Measurements from ENCODE around the gene FOXK1.

The FOXK1 gene

GRCh38 chr7:4714161-4714700, 32.1 kb downstream of the FOXK1 start:
- DNase-seq: no peak
- Mint-ChIP-seq H3K4me3 (no peak overlapping the region), H3K27me3 (no peaks in the 10 kb centered on the region), H3K9me3 (no peaks in the 10 kb centered on the region), H3K27ac (no peak overlapping the region), H3K4me1 (peaks cover 31% of the 10 kb centered on the region), H3K36me3 (peaks cover 29% of the 10 kb centered on the region)
- CTCF ChIA-PET: no interaction called here

- Mint-ChIP-seq H3K9me3 (no peaks in the 10 kb centered on the region), H3K4me3 (no peak overlapping the region), H3K4me1 (peaks cover 34% of the 10 kb centered on the region), H3K36me3 (peaks cover 32% of the 10 kb centered on the region), H3K27me3 (no peaks in the 10 kb centered on the region), H3K27ac (no peak overlapping the region)
- CTCF ChIA-PET: no interaction called here
- no peak for DNase-seq
Observed at GRCh38 chr7:4714767-4715409, 32.8 kb downstream of the FOXK1 start.

- Mint-ChIP-seq H3K4me3 (no peak overlapping the region), H3K9me3 (no peaks in the 10 kb centered on the region), H3K4me1 (peaks cover 38% of the 10 kb centered on the region), H3K36me3 (peaks cover 36% of the 10 kb centered on the region), H3K27ac (no peak overlapping the region), H3K27me3 (no peaks in the 10 kb centered on the region)
- CTCF ChIA-PET: no interaction called here
- DNase-seq: no peak
Observed at GRCh38 chr7:4715410-4715776, 33.3 kb downstream of the FOXK1 start.

- Mint-ChIP-seq H3K27me3 (no peaks in the 10 kb centered on the region), H3K27ac (no peak overlapping the region), H3K9me3 (no peaks in the 10 kb centered on the region), H3K36me3 (peaks cover 29% of the 10 kb centered on the region), H3K4me3 (no peak overlapping the region), H3K4me1 (peaks cover 31% of the 10 kb centered on the region)
- CTCF ChIA-PET: no interaction called here
- no peak for DNase-seq
Observed at GRCh38 chr7:4716946-4717795, 35.1 kb downstream of the FOXK1 start.

DNA sequence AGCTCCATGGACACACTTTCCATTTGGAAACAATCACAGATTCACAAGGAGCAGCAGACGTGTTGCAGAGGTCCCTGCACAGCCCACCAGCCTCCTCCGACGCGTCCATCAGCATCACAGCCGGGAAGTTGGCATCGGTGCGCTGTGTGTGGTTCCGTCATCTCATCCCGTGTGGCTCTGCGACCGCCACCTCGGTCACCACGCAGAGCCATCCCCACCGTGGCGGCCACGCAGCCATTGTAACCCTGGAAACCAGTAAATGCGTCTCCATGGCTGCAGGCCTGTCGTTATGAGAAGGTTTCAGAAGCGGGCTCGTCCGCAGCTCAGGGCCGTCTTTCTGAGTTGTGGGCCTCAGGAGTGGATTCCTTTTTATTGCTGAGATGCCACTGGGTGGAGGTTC, 36.0 kb downstream of the FOXK1 start:
- H3K9me3 Mint-ChIP-seq: no peaks in the 10 kb centered on the region
- no peaks in the 10 kb centered on the region for H3K27me3 Mint-ChIP-seq
- H3K36me3 Mint-ChIP-seq: peaks cover 32% of the 10 kb centered on the region
- CTCF ChIA-PET: interaction anchor here (0.6 kb wide), 1 partner anchor 45 kb away, joined by 4 read pairs; no protein-coding TSS in a partner anchor
- no peak for DNase-seq
- no peak overlapping the region for H3K27ac Mint-ChIP-seq
- H3K4me1 Mint-ChIP-seq: peaks cover 35% of the 10 kb centered on the region
- H3K4me3 Mint-ChIP-seq: no peak overlapping the region

DNA sequence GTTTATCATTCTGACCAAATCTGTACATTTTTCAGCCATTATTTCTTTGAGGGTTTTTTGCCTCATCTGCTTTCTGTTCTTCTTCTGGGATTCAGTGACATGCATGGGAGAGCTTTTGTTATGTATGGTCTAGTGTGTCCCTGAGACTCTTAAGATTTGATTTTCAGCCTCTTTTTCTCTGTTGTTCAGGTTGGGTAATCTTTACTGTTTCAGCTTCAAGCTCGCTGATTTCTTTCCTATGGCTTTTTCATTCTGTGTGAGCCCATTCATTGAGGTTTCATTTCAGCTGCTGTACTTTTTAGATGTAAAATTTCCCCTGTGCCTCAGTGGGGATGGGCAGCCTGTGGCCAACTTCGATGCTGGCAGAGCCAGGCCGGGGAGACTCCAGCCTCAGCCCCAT, 38.1 kb downstream of the FOXK1 start:
- no peak for DNase-seq
- CTCF ChIA-PET: interaction anchor here (0.6 to 0.8 kb wide), 2 partner anchors 69 to 179 kb away, joined by 3 read pairs; no protein-coding TSS in a partner anchor
- no peaks in the 10 kb centered on the region for H3K27me3 Mint-ChIP-seq
- H3K4me1 Mint-ChIP-seq: peaks cover 40% of the 10 kb centered on the region
- H3K9me3 Mint-ChIP-seq: no peaks in the 10 kb centered on the region
- no peak overlapping the region for H3K4me3 Mint-ChIP-seq
- peaks cover 34% of the 10 kb centered on the region for H3K36me3 Mint-ChIP-seq
- H3K27ac Mint-ChIP-seq: peak overlapping the region; percentile 78

DNA sequence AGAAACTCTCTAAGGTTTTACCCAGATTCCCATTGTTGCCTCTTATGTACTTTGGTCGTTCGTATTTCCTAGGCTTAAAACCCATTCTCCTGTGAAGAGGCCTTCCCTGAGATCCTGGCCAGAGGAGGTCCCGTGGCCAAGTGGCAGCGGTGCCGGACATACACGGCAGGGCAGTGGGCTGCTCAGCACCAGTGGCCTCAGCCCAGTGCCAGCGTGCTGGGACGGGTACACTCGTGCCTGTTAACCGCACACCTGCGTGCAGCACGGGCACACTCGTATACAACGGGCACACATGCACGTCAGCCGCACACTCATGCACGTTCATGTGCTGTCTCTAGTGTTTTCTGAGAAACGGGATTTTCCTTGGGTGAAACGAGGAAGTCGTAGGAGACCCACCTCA, 40.2 kb downstream of the FOXK1 start:
- peaks cover 47% of the 10 kb centered on the region for H3K4me1 Mint-ChIP-seq

DNA sequence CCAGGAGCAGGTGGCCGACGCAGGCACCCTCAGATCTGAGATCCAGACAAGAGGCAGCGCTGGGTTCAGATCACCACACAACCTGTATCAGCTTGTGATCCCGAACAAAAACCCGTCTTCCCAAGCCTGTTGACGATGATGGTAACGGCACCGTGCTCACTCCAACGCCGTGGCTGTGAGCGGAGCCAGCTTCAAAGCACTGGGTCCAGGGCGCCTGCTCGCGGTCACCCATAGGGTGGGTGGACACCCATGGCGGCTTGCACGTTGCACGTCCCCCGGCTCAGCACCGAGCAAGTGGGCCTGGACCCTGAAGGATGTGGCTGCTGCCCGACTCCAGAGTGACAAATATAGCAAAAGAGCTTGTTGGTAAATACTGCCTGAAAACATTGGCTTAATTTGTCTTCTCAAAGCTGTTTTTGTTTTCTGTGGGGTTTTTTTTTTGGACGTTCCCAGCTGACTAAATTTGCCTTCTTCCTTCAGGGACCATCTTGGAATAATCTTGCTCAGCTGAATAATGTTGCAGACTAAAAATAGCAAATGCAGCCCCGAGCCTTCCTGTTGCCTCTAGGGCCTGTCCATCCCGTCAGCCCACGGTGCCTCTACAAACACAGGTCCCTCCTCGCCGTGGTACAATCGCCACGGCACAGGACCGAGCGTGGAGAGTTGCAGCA, 41.0 kb downstream of the FOXK1 start:
- peaks cover 47% of the 10 kb centered on the region for H3K4me1 Mint-ChIP-seq

More for the DNA sequence above, 40.2 kb downstream of the FOXK1 start:
- CTCF ChIA-PET: no interaction called here
- H3K4me3 Mint-ChIP-seq: no peak overlapping the region
- H3K27me3 Mint-ChIP-seq: no peaks in the 10 kb centered on the region
- peaks cover 32% of the 10 kb centered on the region for H3K36me3 Mint-ChIP-seq
- DNase-seq: no peak
- H3K27ac Mint-ChIP-seq: no peak overlapping the region
- H3K9me3 Mint-ChIP-seq: no peaks in the 10 kb centered on the region

DNA sequence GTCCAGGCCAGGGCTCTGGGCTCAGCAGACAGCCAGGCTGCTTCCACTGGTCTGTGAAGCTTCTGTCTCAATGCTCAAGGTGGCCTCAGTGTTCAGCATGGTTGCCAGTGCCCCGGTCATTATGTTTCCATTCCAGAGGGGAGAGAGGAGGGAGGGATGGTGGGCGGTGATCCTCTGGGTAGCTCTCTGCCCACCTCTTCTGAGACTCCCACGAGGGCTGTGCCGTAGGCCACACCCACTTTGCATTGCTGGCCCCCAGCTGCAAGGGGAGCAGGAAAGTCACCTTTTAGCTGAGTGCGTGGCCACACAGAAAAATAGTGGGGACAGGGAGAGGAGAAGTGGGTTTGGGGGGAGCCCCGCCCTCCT, 42.5 kb downstream of the FOXK1 start:
- DNase-seq: no peak
- H3K27ac Mint-ChIP-seq: peak overlapping the region; percentile 87
- CTCF ChIA-PET: interaction anchor here (0.7 to 1.7 kb wide), 12 partner anchors 19 to 118 kb away, joined by 3 to 6 read pairs (median 3); partner anchors contain the start of gene AP5Z1
- H3K9me3 Mint-ChIP-seq: no peaks in the 10 kb centered on the region
- H3K4me3 Mint-ChIP-seq: peak overlapping the region; percentile 86
- H3K4me1 Mint-ChIP-seq: peaks cover 54% of the 10 kb centered on the region
- H3K27me3 Mint-ChIP-seq: no peaks in the 10 kb centered on the region
- H3K36me3 Mint-ChIP-seq: peaks cover 27% of the 10 kb centered on the region

More for the DNA sequence above, 41.0 kb downstream of the FOXK1 start:
- H3K4me3 Mint-ChIP-seq: no peak overlapping the region
- DNase-seq: no peak
- no peaks in the 10 kb centered on the region for H3K9me3 Mint-ChIP-seq
- CTCF ChIA-PET: interaction anchor here (0.7 to 1.7 kb wide), 4 partner anchors 15 to 107 kb away, joined by 4 to 6 read pairs (median 4); no protein-coding TSS in a partner anchor
- H3K27ac Mint-ChIP-seq: no peak overlapping the region
- H3K36me3 Mint-ChIP-seq: peaks cover 31% of the 10 kb centered on the region
- no peaks in the 10 kb centered on the region for H3K27me3 Mint-ChIP-seq

- H3K9me3 Mint-ChIP-seq: no peaks in the 10 kb centered on the region
- peaks cover 53% of the 10 kb centered on the region for H3K4me1 Mint-ChIP-seq
- H3K27me3 Mint-ChIP-seq: no peaks in the 10 kb centered on the region
- peak overlapping the region; percentile 86 for H3K4me3 Mint-ChIP-seq
- peaks cover 21% of the 10 kb centered on the region for H3K36me3 Mint-ChIP-seq
- CTCF ChIA-PET: interaction anchor here (0.7 to 1.7 kb wide), 10 partner anchors 19 to 118 kb away, joined by 3 to 6 read pairs (median 3); partner anchors contain the start of gene AP5Z1
- DNase-seq: peak; percentile 78
- peak overlapping the region; percentile 87 for H3K27ac Mint-ChIP-seq
Observed at GRCh38 chr7:4725014-4725849, 43.1 kb downstream of the FOXK1 start.

GRCh38 chr7:4725850-4726450, 43.9 kb downstream of the FOXK1 start:
- Mint-ChIP-seq H3K27ac (peak overlapping the region; percentile 87), H3K4me1 (peaks cover 58% of the 10 kb centered on the region), H3K4me3 (peak overlapping the region; percentile 86), H3K27me3 (no peaks in the 10 kb centered on the region), H3K36me3 (peaks cover 22% of the 10 kb centered on the region), H3K9me3 (no peaks in the 10 kb centered on the region)
- DNase-seq: no peak
- CTCF ChIA-PET: interaction anchor here (1.2 kb wide), 1 partner anchor 119 kb away, joined by 3 read pairs; no protein-coding TSS in a partner anchor

DNA sequence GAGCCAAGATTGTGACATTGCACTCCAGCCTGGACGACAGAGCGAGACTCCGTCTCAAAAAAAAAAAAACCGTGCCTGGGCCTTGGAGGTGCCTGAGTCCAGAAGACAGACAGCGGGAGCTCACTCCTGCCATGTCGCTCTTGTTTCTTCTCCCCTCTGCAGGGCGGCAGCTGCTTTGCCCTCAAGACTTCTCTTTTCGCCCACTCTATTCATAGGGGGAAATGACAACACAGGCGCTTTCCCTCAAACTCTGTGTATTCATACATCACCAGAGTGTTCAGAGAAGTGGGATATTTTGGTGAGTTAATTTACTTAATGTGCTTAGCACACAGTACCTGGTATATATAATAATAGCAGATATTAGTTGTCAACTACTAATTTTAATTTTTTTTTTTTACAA, 44.5 kb downstream of the FOXK1 start:
- H3K27me3 Mint-ChIP-seq: no peaks in the 10 kb centered on the region
- DNase-seq: no peak
- H3K9me3 Mint-ChIP-seq: no peaks in the 10 kb centered on the region
- H3K4me1 Mint-ChIP-seq: peaks cover 62% of the 10 kb centered on the region
- H3K36me3 Mint-ChIP-seq: peaks cover 21% of the 10 kb centered on the region
- H3K27ac Mint-ChIP-seq: no peak overlapping the region
- no peak overlapping the region for H3K4me3 Mint-ChIP-seq
- CTCF ChIA-PET: no interaction called here
